DND-41 (cell line): ENCODE data around the gene JARID2.

Experiments used
- ATAC-seq: fragments of 200-7000 bp; cut with Tn5 transposase; 3 replicates; pipeline ENCODE4 v1.9.1; 2021; ENCODE audit warnings: low read depth; ENCODE audit not compliant: insufficient read depth
- DNase-seq: peaks from one replicate; pipeline ENCODE4 v3.0.0-alpha.2; 2020
- H2AFZ ChIP-seq: 2 replicates; pipeline ENCODE4 v1.6.0; 2012; ENCODE audit warnings: low read depth, low read length
- H3K27ac ChIP-seq: 2 replicates; pipeline ENCODE4 v1.5.1; 2012; ENCODE audit warnings: low read length, inconsistent platforms
- H3K27me3 ChIP-seq: fragments of 200-600 bp; sonication (generic); 2 replicates; pipeline ENCODE4 v1.6.0; 2012; ENCODE audit warnings: low read length, mild to moderate bottlenecking, inconsistent platforms; ENCODE audit not compliant: insufficient read depth, poor library complexity
- H3K36me3 ChIP-seq: 2 replicates; pipeline ENCODE4 v1.5.1; 2012; ENCODE audit warnings: low read length, inconsistent platforms; ENCODE audit not compliant: insufficient read depth
- H3K4me1 ChIP-seq: 2 replicates; pipeline ENCODE4 v1.5.1; 2012; ENCODE audit warnings: mild to moderate bottlenecking, low read length; ENCODE audit not compliant: insufficient read depth
- H3K4me2 ChIP-seq: 2 replicates; pipeline ENCODE4 v1.6.0; 2012; ENCODE audit warnings: mild to moderate bottlenecking, moderate library complexity, low read length, inconsistent platforms; ENCODE audit not compliant: insufficient read depth
- H3K4me3 ChIP-seq, 2 experiments: fragments of 200-600 bp in 1 of 2; shearing (Covaris generic) in 1 of 2; 2 replicates each; pipeline ENCODE4 v1.5.1; 2012 to 2016; ENCODE audit warnings: inconsistent platforms in 2 of 2, low read length in 2 of 2, mild to moderate bottlenecking in 2 of 2, low read depth in 1 of 2, moderate library complexity in 1 of 2
- H3K79me2 ChIP-seq: 2 replicates; pipeline ENCODE4 v1.6.0; 2012; ENCODE audit warnings: low read length, inconsistent platforms; ENCODE audit not compliant: insufficient read depth
- H3K9ac ChIP-seq: 2 replicates; pipeline ENCODE4 v1.6.0; 2012; ENCODE audit warnings: low read depth, mild to moderate bottlenecking, inconsistent platforms, low read length, moderate library complexity
- H3K9me3 ChIP-seq: 2 replicates; pipeline ENCODE4 v1.5.1; 2012; ENCODE audit warnings: low read length, moderate library complexity, mild to moderate bottlenecking, inconsistent platforms; ENCODE audit not compliant: insufficient read depth, severe bottlenecking
- H4K20me1 ChIP-seq: 2 replicates; pipeline ENCODE4 v1.6.0; 2012; ENCODE audit warnings: low read length; ENCODE audit not compliant: insufficient read depth
- CTCF ChIP-seq: IDR thresholded peaks from 2 replicates; pipeline ENCODE4 v1.5.1; 2012; ENCODE audit warnings: borderline replicate concordance, low read length, moderate library complexity, mild to moderate bottlenecking; ENCODE audit not compliant: poor library complexity, severe bottlenecking; ENCODE audit errors: extremely low read depth
- EZH2 ChIP-seq: IDR thresholded peaks from 3 replicates; pipeline ENCODE4 v1.6.1; 2012; ENCODE audit warnings: borderline replicate concordance, low read depth, mild to moderate bottlenecking, moderate library complexity, low read length, inconsistent platforms; ENCODE audit not compliant: severe bottlenecking

The JARID2 gene

GRCh38 chr6:15406452-15406851, 160.6 kb downstream of the JARID2 start:
- no peak overlapping the region for H2AFZ ChIP-seq
- no peaks in the 10 kb centered on the region for H3K27me3 ChIP-seq
- no peak overlapping the region for H3K9ac ChIP-seq
- no peaks in the 10 kb centered on the region for H3K9me3 ChIP-seq
- ATAC-seq (no peak), DNase-seq (no peak)
- H3K4me2 ChIP-seq: no peak overlapping the region
- peaks cover 4% of the 10 kb centered on the region; the same call in 1 of the 2 replicates for H4K20me1 ChIP-seq
- no peaks in the 10 kb centered on the region for H3K36me3 ChIP-seq
- no peak overlapping the region for H3K27ac ChIP-seq
- peaks cover 40% of the 10 kb centered on the region for H3K4me1 ChIP-seq
- H3K79me2 ChIP-seq: peaks cover 69% of the 10 kb centered on the region
- H3K4me3 ChIP-seq: no peak overlapping the region
- TF ChIP-seq CTCF (no peak), EZH2 (no peak)

- Histone ChIP-seq H3K4me1 (peaks cover 45% of the 10 kb centered on the region), H3K79me2 (peaks cover 64% of the 10 kb centered on the region), H3K4me3 (no peak overlapping the region), H4K20me1 (peaks cover 4% of the 10 kb centered on the region; the same call in 1 of the 2 replicates), H2AFZ (no peak overlapping the region), H3K4me2 (no peak overlapping the region), H3K27me3 (no peaks in the 10 kb centered on the region), H3K36me3 (0 out of 2 replicates have a peak, but pooled peaks cover 5% of the 10 kb centered on the region), H3K9me3 (no peaks in the 10 kb centered on the region), H3K9ac (no peak overlapping the region), H3K27ac (no peak overlapping the region)
- no peak for TF ChIP-seq EZH2
- no peak for TF ChIP-seq CTCF
- ATAC-seq (no peak), DNase-seq (no peak)
These were observed 162.1 kb downstream of the JARID2 start for GRCh38 chr6:15408008-15408407.

- peaks cover 57% of the 10 kb centered on the region for H3K79me2 ChIP-seq
- no peak for TF ChIP-seq CTCF
- TF ChIP-seq EZH2: no peak
- H4K20me1 ChIP-seq: peaks cover 4% of the 10 kb centered on the region; the same call in 1 of the 2 replicates
These were observed 162.9 kb downstream of the JARID2 start for GRCh38 chr6:15408758-15409157.

GRCh38 chr6:15409301-15410125, 163.6 kb downstream of the JARID2 start:
- Histone ChIP-seq H3K4me3 (no peak overlapping the region), H3K9ac (no peak overlapping the region; the same call in 1 of the 2 replicates), H3K4me1 (peaks cover 34% of the 10 kb centered on the region), H3K36me3 (peaks cover 16% of the 10 kb centered on the region), H4K20me1 (no peaks in the 10 kb centered on the region), H2AFZ (no peak overlapping the region), H3K79me2 (peaks cover 52% of the 10 kb centered on the region), H3K27ac (peak overlapping the region; percentile 64), H3K9me3 (no peaks in the 10 kb centered on the region), H3K4me2 (peak overlapping the region; percentile 43), H3K27me3 (no peaks in the 10 kb centered on the region)
- ATAC-seq (no peak), DNase-seq (no peak)
- TF ChIP-seq EZH2: no peak
- no peak for TF ChIP-seq CTCF

More at GRCh38 chr6:15408758-15409157, 162.9 kb downstream of the JARID2 start:
- H3K4me3 ChIP-seq: no peak overlapping the region
- H3K27me3 ChIP-seq: no peaks in the 10 kb centered on the region
- peaks cover 39% of the 10 kb centered on the region for H3K4me1 ChIP-seq
- no peak overlapping the region for H3K4me2 ChIP-seq
- no peaks in the 10 kb centered on the region for H3K9me3 ChIP-seq
- H3K36me3 ChIP-seq: peaks cover 10% of the 10 kb centered on the region
- H3K27ac ChIP-seq: peak overlapping the region; percentile 55; the same call in 1 of the 2 replicates
- no peak overlapping the region for H3K9ac ChIP-seq
- no peak for ATAC-seq
- no peak overlapping the region for H2AFZ ChIP-seq
- no peak for DNase-seq
